Sigmoid colon (tissue), 7 donors: Measurements from ENCODE around the gene ARHGAP5. TPM values are rescaled to one million over a fixed set of nuclear protein-coding genes. Genes with fewer than 3 reads are reported as not detected.
"Not testable (repeated sequence)": the region's sequence is repeated elsewhere in the genome, so short reads cannot be mapped to it uniquely, and the experiment has no call there.

Experiments used
- DNase-seq: peaks from one replicate; pipeline ENCODE4 v3.0.0-alpha.2; 2019
- H3K27ac ChIP-seq, 4 donors: fragments of 200-600 bp; sonication (generic); one replicate each; pipeline ENCODE4 v1.5.1; 2016 to 2019; ENCODE audit warnings: mild to moderate bottlenecking in 1 of 4
- H3K27me3 ChIP-seq, 3 donors: fragments of 200-600 bp; sonication (generic); one replicate each; pipeline ENCODE4 v1.5.1; 2019; ENCODE audit warnings: mild to moderate bottlenecking in 1 of 3
- H3K36me3 ChIP-seq, 4 donors: fragments of 200-600 bp; sonication (generic); one replicate each; pipeline ENCODE4 v1.5.1; 2016 to 2019
- H3K4me1 ChIP-seq, 4 donors: fragments of 200-600 bp; sonication (generic); one replicate each; pipeline ENCODE4 v1.5.1; 2017 to 2019
- H3K4me3 ChIP-seq, 4 donors: fragments of 200-600 bp; sonication (generic); one replicate each; pipeline ENCODE4 v1.5.1; 2017 to 2019; ENCODE audit warnings: mild to moderate bottlenecking in 2 of 4, moderate library complexity in 1 of 4
- H3K9me3 ChIP-seq, 4 donors: fragments of 200-600 bp in 3 of 4; sonication (generic) in 3 of 4; one replicate each; pipeline versions ENCODE4 v1.5.1 to v1.6.1; 2013 to 2019
- EP300 ChIP-seq, 4 donors: sonication (generic); formaldehyde crosslinking; IDR thresholded peaks; one replicate each; pipeline ENCODE4 v1.6.1; 2017; ENCODE audit warnings: antibody characterized with exemption in 4 of 4
- POLR2A ChIP-seq, 2 donors: fragments of 450-650 bp; IDR thresholded peaks; one replicate each; pipeline ENCODE4 v1.6.1; 2016; ENCODE audit warnings: antibody characterized with exemption in 2 of 2, mild to moderate bottlenecking in 2 of 2, moderate library complexity in 2 of 2
- POLR2AphosphoS5 ChIP-seq, 4 donors: sonication (generic); formaldehyde crosslinking; IDR thresholded peaks; one replicate each; pipeline ENCODE4 v1.6.1; 2017; ENCODE audit warnings: antibody characterized with exemption in 4 of 4
- WGBS, 2 donors: extraction: QIAGEN DNeasy Blood & Tissue Kit; methylation state at CpG; one replicate each; pipeline ENCODE4 v1.1.7; 2013; 5-methylcytosine and 5-hydroxymethylcytosine counted together
- intact Hi-C: fragments of 100-400 bp; cut with DNase I; formaldehyde crosslinking; loops from one replicate; pipeline ENCODE4 v1.15.1; 2023
- polyA plus RNA-seq, 3 donors: library from polyadenylated mRNA; stranded (reverse); fragments of 200-250 nt; gene quantifications; one replicate each; pipeline ENCODE4 v1.2.3, GENCODE V29; 2013
- total RNA-seq, 4 donors: library from RNA; depleted of rRNA; stranded (reverse); fragments of >200 nt; gene quantifications; one replicate each; pipeline ENCODE4 v1.1.0, GENCODE V29; 2016
- TF ChIP-seq, protein P1 (sequence below), 4 experiments: fragments of 450-650 bp in 3 of 4; fragments of 200-600 bp in 1 of 4; IDR thresholded peaks; one replicate each; pipeline ENCODE4 v1.5.1; 2016 to 2019; ENCODE audit warnings: antibody characterized with exemption in 4 of 4, mild to moderate bottlenecking in 3 of 4, moderate library complexity in 2 of 4
- donor health status: healthy with polysubstance abuse.
- donor health status: Bipolar disorder and iron deficiency.
- donor health status: healthy.

Gene ARHGAP5
- total and polyA plus RNA-seq, 7 donors: 14.9 to 173 (median 155) TPM

DNA sequence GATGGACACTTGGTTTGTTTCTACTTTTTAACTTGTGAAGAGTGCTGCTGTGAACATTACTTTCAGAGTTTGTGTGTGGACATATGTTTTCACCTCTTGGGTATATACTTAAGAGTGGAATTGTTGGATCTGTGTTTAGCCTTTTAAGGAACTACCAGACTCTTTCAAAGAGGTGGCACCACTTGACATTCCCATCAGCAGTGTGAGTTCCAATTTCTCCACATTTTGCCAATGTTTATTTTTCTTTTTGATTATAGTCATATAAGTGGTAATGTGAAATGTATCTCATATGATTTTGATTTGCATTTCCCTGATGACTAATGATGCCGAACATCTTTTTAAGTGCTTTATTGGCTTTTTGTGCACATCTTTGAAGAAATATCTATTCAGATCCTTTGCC, 44.8 kb downstream of the ARHGAP5 start:
- H3K27me3 ChIP-seq: no peaks in the 10 kb centered on the region
- intact Hi-C loops: no loop called here
- 81 to 87% methylated on average over 1 of the region's 1 CpG for WGBS, 2 donors
- H3K36me3 ChIP-seq: no peaks in the 10 kb centered on the region
- no peak overlapping the region for H3K27ac ChIP-seq
- no peaks in the 10 kb centered on the region for H3K9me3 ChIP-seq
- no peak for DNase-seq
- TF ChIP-seq POLR2AphosphoS5 (IDR thresholded peaks at IDR 0.05): no peak
- TF ChIP-seq EP300 (IDR thresholded peaks at IDR 0.05): no peak
- TF ChIP-seq, protein P1, sequence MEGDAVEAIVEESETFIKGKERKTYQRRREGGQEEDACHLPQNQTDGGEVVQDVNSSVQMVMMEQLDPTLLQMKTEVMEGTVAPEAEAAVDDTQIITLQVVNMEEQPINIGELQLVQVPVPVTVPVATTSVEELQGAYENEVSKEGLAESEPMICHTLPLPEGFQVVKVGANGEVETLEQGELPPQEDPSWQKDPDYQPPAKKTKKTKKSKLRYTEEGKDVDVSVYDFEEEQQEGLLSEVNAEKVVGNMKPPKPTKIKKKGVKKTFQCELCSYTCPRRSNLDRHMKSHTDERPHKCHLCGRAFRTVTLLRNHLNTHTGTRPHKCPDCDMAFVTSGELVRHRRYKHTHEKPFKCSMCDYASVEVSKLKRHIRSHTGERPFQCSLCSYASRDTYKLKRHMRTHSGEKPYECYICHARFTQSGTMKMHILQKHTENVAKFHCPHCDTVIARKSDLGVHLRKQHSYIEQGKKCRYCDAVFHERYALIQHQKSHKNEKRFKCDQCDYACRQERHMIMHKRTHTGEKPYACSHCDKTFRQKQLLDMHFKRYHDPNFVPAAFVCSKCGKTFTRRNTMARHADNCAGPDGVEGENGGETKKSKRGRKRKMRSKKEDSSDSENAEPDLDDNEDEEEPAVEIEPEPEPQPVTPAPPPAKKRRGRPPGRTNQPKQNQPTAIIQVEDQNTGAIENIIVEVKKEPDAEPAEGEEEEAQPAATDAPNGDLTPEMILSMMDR (IDR thresholded peaks at IDR 0.05): no peak
- no peak for TF ChIP-seq POLR2A (IDR thresholded peaks at IDR 0.05)
- H3K4me1 ChIP-seq: peaks cover 0 to 25% (median 6%) of the 10 kb centered on the region in 4 donors
- H3K4me3 ChIP-seq: no peak overlapping the region

DNA sequence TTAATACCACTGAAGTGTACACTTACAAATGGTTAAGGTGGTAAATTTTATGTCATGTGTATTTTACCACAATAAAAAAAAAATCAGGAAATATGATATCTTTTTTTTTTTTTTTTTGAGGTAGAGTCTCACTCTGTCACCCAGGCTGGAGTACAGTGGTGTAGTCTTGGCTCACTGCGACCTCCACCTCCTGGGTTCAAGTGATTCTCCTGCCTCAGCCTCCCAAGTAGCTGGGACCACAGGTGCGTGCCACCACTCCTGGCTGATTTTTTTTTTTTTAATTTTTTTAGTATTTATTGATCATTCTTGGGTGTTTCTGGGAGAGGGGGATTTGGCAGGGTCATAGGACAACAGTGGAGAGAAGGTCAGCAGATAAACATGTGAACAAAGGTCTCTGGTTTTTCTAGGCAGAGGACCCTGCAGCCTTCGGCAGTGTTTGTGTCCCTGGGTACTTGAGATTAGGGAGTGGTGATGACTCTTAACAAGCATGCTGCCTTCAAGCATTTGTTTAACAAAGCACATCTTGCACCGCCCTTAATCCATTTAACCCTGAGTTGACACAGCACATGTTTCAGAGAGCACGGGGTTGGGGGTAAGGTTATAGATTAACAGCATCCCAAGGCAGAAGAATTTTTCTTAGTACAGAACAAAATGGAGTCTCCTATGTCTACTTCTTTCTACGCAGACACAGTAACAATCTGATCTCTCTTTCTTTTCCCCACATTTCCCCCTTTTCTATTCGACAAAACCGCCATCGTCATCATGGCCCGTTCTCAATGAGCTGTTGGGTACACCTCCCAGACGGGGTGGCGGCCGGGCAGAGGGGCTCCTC, 50.0 kb downstream of the ARHGAP5 start:
- 95 to 96% methylated on average over 6 to 7 of the region's 13 CpGs for WGBS, 2 donors
- H3K36me3 ChIP-seq, H3K27ac ChIP-seq, H3K27me3 ChIP-seq, DNase-seq, H3K4me3 ChIP-seq, H3K9me3 ChIP-seq: not testable (repeated sequence)
- H3K4me1 ChIP-seq: peaks cover 0 to 38% (median 21%) of the 10 kb centered on the region in 4 donors
- intact Hi-C loops: loop anchor here (5.0 kb wide), 1 partner anchor 75 kb away; the partner anchor contains the start of genes RNU6-7 and RNU6-8

DNA sequence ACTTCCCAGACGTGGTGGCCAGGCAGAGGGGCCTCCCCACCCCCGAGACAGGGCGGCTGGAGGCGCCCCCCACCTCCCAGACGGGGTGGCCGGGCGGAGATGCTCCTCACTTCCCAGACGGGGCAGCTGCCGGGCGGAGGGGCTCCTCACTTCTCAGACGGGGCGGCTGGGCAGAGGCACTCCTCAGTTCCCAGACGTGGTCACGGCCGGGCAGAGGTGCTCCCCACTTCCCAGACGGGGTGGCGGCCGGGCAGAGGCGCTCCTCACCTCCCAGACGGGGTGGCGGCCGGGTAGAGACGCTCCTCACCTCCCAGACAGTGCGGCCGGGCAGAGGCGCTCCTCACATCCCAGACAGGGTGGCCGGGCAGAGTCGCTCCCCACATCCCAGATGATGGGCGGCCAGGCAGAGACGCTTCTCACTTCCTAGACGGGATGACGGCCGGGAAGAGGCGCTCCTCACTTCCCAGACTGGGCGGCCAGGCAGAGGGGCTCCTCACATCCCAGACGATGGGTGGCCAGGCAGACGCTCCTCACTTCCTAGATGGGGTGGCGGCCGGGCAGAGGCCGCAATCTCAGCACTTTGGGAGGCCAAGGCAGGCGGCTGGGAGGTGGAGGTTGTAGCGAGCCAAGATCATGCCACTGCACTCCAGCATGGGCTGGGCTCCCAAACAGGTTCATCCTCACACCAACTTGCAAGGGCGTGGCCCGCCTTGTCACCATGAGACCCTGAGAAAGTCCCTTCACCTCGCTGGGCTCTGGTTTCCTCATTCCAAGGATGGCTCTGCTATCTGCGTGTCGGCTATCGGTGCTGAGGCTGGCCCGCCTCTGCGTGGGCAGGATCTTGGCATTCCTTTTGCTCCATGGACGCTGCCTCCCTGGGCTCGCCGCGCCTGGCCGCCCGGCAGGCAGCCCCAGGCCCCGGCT, 50.9 kb downstream of the ARHGAP5 start:
- H3K9me3 ChIP-seq, H3K27me3 ChIP-seq, H3K4me3 ChIP-seq, H3K36me3 ChIP-seq, DNase-seq: not testable (repeated sequence)
- intact Hi-C loops: loop anchor here (5.0 kb wide), 1 partner anchor 74 kb away; the partner anchor contains the start of genes RNU6-7 and RNU6-8
- WGBS, 2 donors: 97 to 98% methylated on average over 57 of the region's 57 CpGs
- H3K4me1 ChIP-seq: peaks cover 0 to 30% (median 20%) of the 10 kb centered on the region in 4 donors
- peak overlapping the region; percentile 37 to 76 (median 56) for H3K27ac ChIP-seq

- TF ChIP-seq POLR2A (IDR thresholded peaks at IDR 0.05) (no peak), POLR2AphosphoS5 (IDR thresholded peaks at IDR 0.05) (no peak), EP300 (IDR thresholded peaks at IDR 0.05) (no peak)
- TF ChIP-seq, protein P1 (IDR thresholded peaks at IDR 0.05): no peak
- H3K4me3 ChIP-seq: no peak overlapping the region
- peaks cover 0 to 4% (median 0%) of the 10 kb centered on the region in 4 donors for H3K36me3 ChIP-seq
- H3K27me3 ChIP-seq: no peaks in the 10 kb centered on the region
- peaks cover 0 to 28% (median 20%) of the 10 kb centered on the region in 4 donors for H3K4me1 ChIP-seq
- intact Hi-C loops: loop anchor here (5.0 kb wide), 1 partner anchor 74 kb away; the partner anchor contains the start of genes RNU6-7 and RNU6-8
- no peaks in the 10 kb centered on the region for H3K9me3 ChIP-seq
- no peak for DNase-seq
- H3K27ac ChIP-seq: peak overlapping the region; percentile 37 to 76 (median 56)
- 88 to 95% methylated on average over 1 of the region's 1 CpG for WGBS, 2 donors
These were observed 51.6 kb downstream of the ARHGAP5 start for GRCh38 chr14:32128703-32129102.

- Histone ChIP-seq H3K36me3 (peaks cover 0 to 4% (median 0%) of the 10 kb centered on the region in 4 donors), H3K4me1 (peaks cover 0 to 27% (median 18%) of the 10 kb centered on the region in 4 donors), H3K4me3 (no peak overlapping the region), H3K27me3 (no peaks in the 10 kb centered on the region), H3K9me3 (no peaks in the 10 kb centered on the region), H3K27ac (peak overlapping the region; percentile 37 to 76 (median 56))
- peak in 2 of 4 donors; percentile 12 to 52 for TF ChIP-seq POLR2AphosphoS5 (IDR thresholded peaks at IDR 0.05)
- TF ChIP-seq, protein P1 (IDR thresholded peaks at IDR 0.05): no peak
- no peak for TF ChIP-seq POLR2A (IDR thresholded peaks at IDR 0.05)
- TF ChIP-seq EP300 (IDR thresholded peaks at IDR 0.05): peak in 1 of 4 donors; percentile 5
- no peak for DNase-seq
- 86 to 92% methylated on average over 2 of the region's 2 CpGs for WGBS, 2 donors
- intact Hi-C loops: loop anchor here (5.0 kb wide), 1 partner anchor 73 kb away; the partner anchor contains the start of genes RNU6-7 and RNU6-8
These were observed 52.0 kb downstream of the ARHGAP5 start for GRCh38 chr14:32129124-32129523.

GRCh38 chr14:32131689-32132088, 54.6 kb downstream of the ARHGAP5 start:
- peaks cover 0 to 32% (median 22%) of the 10 kb centered on the region in 4 donors for H3K4me1 ChIP-seq
- H3K36me3 ChIP-seq, H3K4me3 ChIP-seq, DNase-seq, H3K27ac ChIP-seq, H3K27me3 ChIP-seq, H3K9me3 ChIP-seq, intact Hi-C loops: not testable (repeated sequence)
- WGBS, 2 donors: 95 to 99% methylated on average over 3 to 4 of the region's 5 CpGs
